HG03460 (cell line): ENCODE measurements around the gene TRAPPC4.
"Not testable (repeated sequence)": the region's sequence is repeated elsewhere in the genome, so short reads cannot be mapped to it uniquely, and the experiment has no call there.

Source experiments
- ATAC-seq: cut with Tn5 transposase; IDR thresholded peaks from one replicate; pipeline ENCODE4 v1.9.1; 2021; ENCODE audit not compliant: unreplicated experiment

The TRAPPC4 gene

GRCh38 chr11:119012629-119013170, 5.9 kb upstream of the TRAPPC4 start:
- ATAC-seq, result no peak

- ATAC-seq, result no peak
Observed at GRCh38 chr11:119014209-119014924, 4.2 kb upstream of the TRAPPC4 start.

GRCh38 chr11:119015054-119015611, 3.4 kb upstream of the TRAPPC4 start:
- no peak for ATAC-seq

GRCh38 chr11:119016216-119017009, 2.2 kb upstream of the TRAPPC4 start:
- ATAC-seq, result no peak

- not testable (repeated sequence) for ATAC-seq
Observed at GRCh38 chr11:119017377-119017776, 1.2 kb upstream of the TRAPPC4 start.

GRCh38 chr11:119019996-119020395, 1.4 kb downstream of the TRAPPC4 start:
- no peak for ATAC-seq

- ATAC-seq, result no peak
Observed at GRCh38 chr11:119021631-119022030, 3.1 kb downstream of the TRAPPC4 start.

GRCh38 chr11:119023741-119024140, 5.2 kb downstream of the TRAPPC4 start:
- ATAC-seq, result no peak

- no peak for ATAC-seq
Observed at GRCh38 chr11:119024430-119025098, 6.0 kb downstream of the TRAPPC4 start.

- ATAC-seq, result no peak
Observed at GRCh38 chr11:119025099-119025473, 6.5 kb downstream of the TRAPPC4 start.

- ATAC-seq, result no peak
Observed at GRCh38 chr11:119025541-119025940, 7.0 kb downstream of the TRAPPC4 start.

GRCh38 chr11:119025978-119026766, 7.6 kb downstream of the TRAPPC4 start:
- ATAC-seq, result no peak

GRCh38 chr11:119026970-119027369, 8.4 kb downstream of the TRAPPC4 start:
- no peak for ATAC-seq

GRCh38 chr11:119027561-119028345, 9.2 kb downstream of the TRAPPC4 start:
- no peak for ATAC-seq

- no peak for ATAC-seq
Observed at GRCh38 chr11:119028346-119029068, 9.9 kb downstream of the TRAPPC4 start.

- ATAC-seq, result no peak
Observed at GRCh38 chr11:119029069-119029339, 10.4 kb downstream of the TRAPPC4 start.

GRCh38 chr11:119029340-119030028, 10.9 kb downstream of the TRAPPC4 start:
- ATAC-seq, result no peak

- ATAC-seq, result peak; percentile 17
Observed at GRCh38 chr11:119030029-119030328, 11.4 kb downstream of the TRAPPC4 start.
